ENCODE results near the gene ZNF77.
"Not testable (repeated sequence)": the region's sequence is repeated elsewhere in the genome, so short reads cannot be mapped to it uniquely, and the experiment has no call there.

The ZNF77 gene

DNA sequence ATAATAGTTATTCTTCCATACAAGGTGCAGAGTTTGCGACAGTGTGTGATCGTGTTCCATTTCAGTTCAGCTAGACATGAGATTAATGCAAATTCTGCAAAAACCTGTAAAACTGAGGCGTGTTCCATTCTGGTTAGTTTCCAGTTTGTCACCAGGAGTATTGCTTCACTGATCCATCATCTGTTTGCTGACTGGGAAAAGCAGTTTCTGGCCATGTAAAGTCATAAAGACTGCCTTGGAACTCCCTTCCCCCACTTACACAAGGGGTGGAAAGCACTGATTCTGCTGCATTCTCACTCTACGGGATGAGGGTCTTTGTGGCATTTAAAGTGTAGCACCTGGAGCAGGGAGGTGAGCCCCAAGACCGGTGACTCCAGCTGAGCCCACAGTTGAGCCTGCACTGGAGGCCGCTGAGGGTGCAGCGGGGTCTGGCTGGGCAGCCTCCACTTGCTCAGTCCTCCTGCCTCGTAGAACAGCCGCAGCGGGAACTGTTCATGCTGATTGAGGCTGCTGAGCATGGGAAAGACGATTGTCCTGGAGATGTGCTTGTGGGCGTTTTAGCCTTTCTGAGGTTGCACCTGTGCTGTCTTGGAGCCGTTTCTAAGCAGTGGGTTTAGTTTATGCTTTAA is 42.1 kb downstream of the ZNF77 start:
- no peak overlapping the region for H3K4me2 ChIP-seq (ENCODE audit: low read length)
- no peaks in the 10 kb centered on the region; the same call in 1 of the 2 replicates for H3K27me3 ChIP-seq (ENCODE audit: insufficient read depth, low read length)
- H3K9me3 ChIP-seq (ENCODE audit: low read length), result 0 out of 2 replicates have a peak, but pooled peaks cover under 1% of the 10 kb centered on the region
- H3K9ac ChIP-seq (ENCODE audit: low read length), result no peak overlapping the region
- H3K27ac ChIP-seq (ENCODE audit: low read depth, low read length, poor library complexity, severe bottlenecking), result no peak overlapping the region
- no peaks in the 10 kb centered on the region for H3K4me1 ChIP-seq (ENCODE audit: insufficient read depth, low read length, severe bottlenecking)
- H4K20me1 ChIP-seq (ENCODE audit: insufficient read depth, low read length), result no peaks in the 10 kb centered on the region
- no peaks in the 10 kb centered on the region for H3K36me3 ChIP-seq (ENCODE audit: insufficient read depth, low read length)
- no peak for TF ChIP-seq EZH2 (IDR thresholded peaks at IDR 0.05; ENCODE audit: borderline replicate concordance, low read length)
- TF ChIP-seq, protein P1, sequence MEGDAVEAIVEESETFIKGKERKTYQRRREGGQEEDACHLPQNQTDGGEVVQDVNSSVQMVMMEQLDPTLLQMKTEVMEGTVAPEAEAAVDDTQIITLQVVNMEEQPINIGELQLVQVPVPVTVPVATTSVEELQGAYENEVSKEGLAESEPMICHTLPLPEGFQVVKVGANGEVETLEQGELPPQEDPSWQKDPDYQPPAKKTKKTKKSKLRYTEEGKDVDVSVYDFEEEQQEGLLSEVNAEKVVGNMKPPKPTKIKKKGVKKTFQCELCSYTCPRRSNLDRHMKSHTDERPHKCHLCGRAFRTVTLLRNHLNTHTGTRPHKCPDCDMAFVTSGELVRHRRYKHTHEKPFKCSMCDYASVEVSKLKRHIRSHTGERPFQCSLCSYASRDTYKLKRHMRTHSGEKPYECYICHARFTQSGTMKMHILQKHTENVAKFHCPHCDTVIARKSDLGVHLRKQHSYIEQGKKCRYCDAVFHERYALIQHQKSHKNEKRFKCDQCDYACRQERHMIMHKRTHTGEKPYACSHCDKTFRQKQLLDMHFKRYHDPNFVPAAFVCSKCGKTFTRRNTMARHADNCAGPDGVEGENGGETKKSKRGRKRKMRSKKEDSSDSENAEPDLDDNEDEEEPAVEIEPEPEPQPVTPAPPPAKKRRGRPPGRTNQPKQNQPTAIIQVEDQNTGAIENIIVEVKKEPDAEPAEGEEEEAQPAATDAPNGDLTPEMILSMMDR (IDR thresholded peaks at IDR 0.05; ENCODE audit: low read length), result no peak
- no peaks in the 10 kb centered on the region for H3K9me2 ChIP-seq (ENCODE audit: low read depth, low read length)
- H3K4me3 ChIP-seq (ENCODE audit: low read depth, low read length, poor library complexity, severe bottlenecking), result no peak overlapping the region
- no peak overlapping the region for H2AFZ ChIP-seq (ENCODE audit: low read length)
- H3K79me2 ChIP-seq (ENCODE audit: insufficient read depth, low read length), result no peaks in the 10 kb centered on the region
- H3F3A ChIP-seq (ENCODE audit: insufficient read depth, low read length), result no peaks in the 10 kb centered on the region

DNA sequence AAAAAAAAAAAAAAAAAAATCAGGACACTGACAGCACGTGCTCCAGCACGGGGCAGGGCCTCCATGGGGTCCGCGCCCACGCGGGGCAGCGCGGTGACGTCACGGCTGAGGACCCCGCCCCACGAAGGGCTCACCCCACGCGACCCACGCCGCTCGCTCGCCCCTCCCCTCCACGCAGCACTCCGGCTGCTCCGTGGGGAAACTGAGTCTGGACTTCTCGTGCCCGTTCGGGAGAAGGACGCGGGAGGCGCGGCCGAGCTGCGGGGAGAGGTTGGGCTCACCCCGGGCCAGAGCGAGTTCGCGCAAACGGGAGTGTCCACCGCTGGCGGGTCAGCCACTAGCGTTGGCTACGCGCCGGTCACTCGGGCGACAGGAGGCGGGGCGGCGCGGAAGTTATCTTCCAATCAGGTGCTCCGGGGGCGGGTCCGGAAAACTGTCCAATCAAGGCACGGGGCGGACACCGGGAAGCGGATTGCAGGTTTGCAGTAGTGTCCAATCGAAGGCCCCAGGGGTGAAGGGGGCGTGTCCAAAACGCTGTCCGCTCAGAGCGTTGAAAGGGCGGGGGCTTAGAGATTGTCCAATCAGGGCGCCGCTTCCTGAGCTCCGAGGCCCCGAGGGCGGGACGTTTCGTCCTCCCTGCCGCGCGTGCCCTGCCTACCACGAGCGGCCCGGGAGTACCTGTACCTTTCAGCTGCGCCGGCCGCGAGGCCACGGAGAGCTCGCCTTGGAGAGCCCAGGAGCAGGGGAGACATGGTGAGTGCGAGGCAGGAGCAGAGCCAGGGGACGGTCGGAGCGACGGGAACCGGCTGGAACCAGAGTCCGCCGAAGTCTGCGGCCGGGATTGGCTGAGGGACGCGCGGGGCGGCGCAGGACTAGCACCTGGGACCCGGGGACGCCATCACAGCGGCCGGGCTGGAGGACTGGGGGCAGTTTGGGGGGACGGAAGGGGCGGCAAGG is 44.2 kb downstream of the ZNF77 start, which contains the start of gene ZNF57:
TSS of gene ZNF57 (plus strand) at position 633 of the 957 bp plus-strand sequence. CDS start at position 751, 118 bp downstream.
- Histone ChIP-seq H2AFZ (ENCODE audit: low read length) (no peak within 1 kb of the TSS), H3K9ac (ENCODE audit: low read length) (no peak within 1 kb of the TSS), H4K20me1 (ENCODE audit: insufficient read depth, low read length) (no peaks in the 10 kb centered on the region), H3K9me3 (ENCODE audit: low read length) (0 out of 2 replicates have a peak, but pooled peaks cover 5% of the 10 kb centered on the region), H3K27me3 (ENCODE audit: insufficient read depth, low read length) (no peaks in the 10 kb centered on the region), H3K9me2 (ENCODE audit: low read depth, low read length) (no peaks in the 10 kb centered on the region), H3K79me2 (ENCODE audit: insufficient read depth, low read length) (no peaks in the 10 kb centered on the region), H3K27ac (ENCODE audit: low read depth, low read length, poor library complexity, severe bottlenecking) (no peak within 1 kb of the TSS), H3K4me3 (ENCODE audit: low read depth, low read length, poor library complexity, severe bottlenecking) (no peak within 1 kb of the TSS), H3K4me2 (ENCODE audit: low read length) (no peak within 1 kb of the TSS), H3K4me1 (ENCODE audit: insufficient read depth, low read length, severe bottlenecking) (no peaks in the 10 kb centered on the region), H3K36me3 (ENCODE audit: insufficient read depth, low read length) (no peaks in the 10 kb centered on the region), H3F3A (ENCODE audit: insufficient read depth, low read length) (no peaks in the 10 kb centered on the region)
- no peak for TF ChIP-seq EZH2 (IDR thresholded peaks at IDR 0.05; ENCODE audit: borderline replicate concordance, low read length)
- TF ChIP-seq, protein P1 (IDR thresholded peaks at IDR 0.05; ENCODE audit: low read length), result no peak

DNA sequence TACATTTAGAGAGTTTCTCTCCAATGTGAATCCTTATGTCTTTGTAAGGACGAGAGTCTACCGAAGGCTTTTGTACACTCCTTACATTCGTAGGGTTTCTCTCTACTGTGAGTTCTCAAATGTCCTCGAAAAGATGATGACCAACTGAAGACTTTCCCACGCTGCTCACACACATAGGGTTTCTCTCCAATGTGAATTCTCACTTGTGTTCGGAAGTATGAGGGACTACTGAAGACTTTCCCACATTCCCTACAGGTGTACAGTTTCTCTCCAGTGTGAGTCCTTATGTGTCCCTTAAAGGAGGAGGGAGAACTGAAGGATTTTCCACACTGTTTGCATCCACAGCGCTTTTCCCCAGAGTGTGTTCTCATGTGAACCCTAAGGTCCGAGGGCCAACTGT is 48.1 kb downstream of the ZNF77 start:
- Histone ChIP-seq H3K4me2 (ENCODE audit: low read length) (no peak overlapping the region), H3F3A (ENCODE audit: insufficient read depth, low read length) (no peaks in the 10 kb centered on the region), H3K9me2 (ENCODE audit: low read depth, low read length) (no peaks in the 10 kb centered on the region), H3K27me3 (ENCODE audit: insufficient read depth, low read length) (no peaks in the 10 kb centered on the region), H3K4me3 (ENCODE audit: low read depth, low read length, poor library complexity, severe bottlenecking) (no peak overlapping the region), H3K36me3 (ENCODE audit: insufficient read depth, low read length) (no peaks in the 10 kb centered on the region), H3K79me2 (ENCODE audit: insufficient read depth, low read length) (no peaks in the 10 kb centered on the region), H4K20me1 (ENCODE audit: insufficient read depth, low read length) (no peaks in the 10 kb centered on the region), H3K27ac (ENCODE audit: low read depth, low read length, poor library complexity, severe bottlenecking) (no peak overlapping the region), H3K4me1 (ENCODE audit: insufficient read depth, low read length, severe bottlenecking) (no peaks in the 10 kb centered on the region), H3K9me3 (ENCODE audit: low read length) (0 out of 2 replicates have a peak, but pooled peaks cover 5% of the 10 kb centered on the region), H2AFZ (ENCODE audit: low read length) (no peak overlapping the region), H3K9ac (ENCODE audit: low read length) (no peak overlapping the region)
- TF ChIP-seq EZH2 (IDR thresholded peaks at IDR 0.05; ENCODE audit: borderline replicate concordance, low read length), result no peak
- TF ChIP-seq, protein P1 (IDR thresholded peaks at IDR 0.05; ENCODE audit: low read length), result no peak

DNA sequence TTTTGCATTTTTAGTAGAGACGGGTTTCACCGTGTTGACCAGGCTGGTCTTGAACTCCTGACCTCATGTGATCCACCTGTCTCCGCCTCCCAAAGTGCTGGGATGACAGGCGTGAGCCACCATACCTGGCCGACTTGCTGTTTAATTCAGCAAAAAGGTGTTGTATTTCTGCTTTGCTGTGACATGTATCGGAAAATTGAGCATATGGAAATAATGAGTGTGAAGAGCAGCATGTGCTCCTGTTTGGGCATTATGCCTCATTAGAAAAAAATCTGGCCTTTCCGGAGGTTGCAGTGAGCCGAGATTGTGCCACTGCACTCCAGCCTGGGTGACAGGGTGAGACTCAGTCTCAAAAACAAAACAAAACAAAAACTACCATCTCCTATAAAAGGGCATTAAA is 54.2 kb downstream of the ZNF77 start:
- not testable (repeated sequence) for H3K79me2 ChIP-seq (ENCODE audit: insufficient read depth, low read length); H3K9me2 ChIP-seq (ENCODE audit: low read depth, low read length); H3K36me3 ChIP-seq (ENCODE audit: insufficient read depth, low read length); H3K9ac ChIP-seq (ENCODE audit: low read length); H3K4me2 ChIP-seq (ENCODE audit: low read length); H3K27ac ChIP-seq (ENCODE audit: low read depth, low read length, poor library complexity, severe bottlenecking); H3K9me3 ChIP-seq (ENCODE audit: low read length); H3K4me1 ChIP-seq (ENCODE audit: insufficient read depth, low read length, severe bottlenecking); H3K27me3 ChIP-seq (ENCODE audit: insufficient read depth, low read length); H2AFZ ChIP-seq (ENCODE audit: low read length); H4K20me1 ChIP-seq (ENCODE audit: insufficient read depth, low read length); H3K4me3 ChIP-seq (ENCODE audit: low read depth, low read length, poor library complexity, severe bottlenecking); H3F3A ChIP-seq (ENCODE audit: insufficient read depth, low read length)

Data from OCI-LY1 (cell line).